ENCODE measurements around the gene C7orf25. TPM values are rescaled to one million over a fixed set of nuclear protein-coding genes. Genes with fewer than 3 reads are reported as not detected.

Gene C7orf25
- total RNA-seq, 3 donors from 2014 or later: 10.9 to 13.6 (median 11.8) TPM

GRCh38 chr7:42913591-42913990, 1.7 kb upstream of the C7orf25 start:
- no peaks in the 10 kb centered on the region for H3K27me3 ChIP-seq
- intact Hi-C loops (cut with DNase I; ENCODE audit: low total_unique reads): no loop called here
- DNase-seq (ENCODE audit: low spot score in 2 of 2): no peak
- H3K36me3 ChIP-seq: no peaks in the 10 kb centered on the region
- no peaks in the 10 kb centered on the region for H3K9me3 ChIP-seq
- no peak for TF ChIP-seq POLR2A (IDR thresholded peaks at IDR 0.05)
- no peak for TF ChIP-seq POLR2AphosphoS5 (IDR thresholded peaks at IDR 0.05)
- no peak for TF ChIP-seq CTCF (IDR thresholded peaks at IDR 0.05)
- H3K4me1 ChIP-seq: peaks cover 0 to 8% of the 10 kb centered on the region in 2 donors
- H3K27ac ChIP-seq: peak overlapping the region in 1 of 2 donors; percentile 73
- no peak overlapping the region for H3K4me3 ChIP-seq

GRCh38 chr7:42910306-42910705, 1.6 kb downstream of the C7orf25 start:
- Histone ChIP-seq H3K27ac (no peak overlapping the region), H3K4me3 (no peak overlapping the region), H3K36me3 (no peaks in the 10 kb centered on the region), H3K4me1 (peaks cover 0 to 8% of the 10 kb centered on the region in 2 donors), H3K27me3 (no peaks in the 10 kb centered on the region), H3K9me3 (no peaks in the 10 kb centered on the region)
- intact Hi-C loops (cut with DNase I; ENCODE audit: low total_unique reads): no loop called here
- no peak for DNase-seq (ENCODE audit: low spot score in 2 of 2)
- no peak for TF ChIP-seq POLR2AphosphoS5 (IDR thresholded peaks at IDR 0.05)
- TF ChIP-seq CTCF (IDR thresholded peaks at IDR 0.05): no peak
- no peak for TF ChIP-seq POLR2A (IDR thresholded peaks at IDR 0.05)

GRCh38 chr7:42907316-42907715, 4.6 kb downstream of the C7orf25 start:
- Histone ChIP-seq H3K9me3 (no peaks in the 10 kb centered on the region), H3K4me1 (peaks cover 0 to 8% of the 10 kb centered on the region in 2 donors), H3K27me3 (no peaks in the 10 kb centered on the region), H3K4me3 (no peak overlapping the region), H3K36me3 (no peaks in the 10 kb centered on the region), H3K27ac (no peak overlapping the region)
- no peak for DNase-seq (ENCODE audit: low spot score in 2 of 2)
- TF ChIP-seq POLR2AphosphoS5 (IDR thresholded peaks at IDR 0.05): no peak
- no peak for TF ChIP-seq CTCF (IDR thresholded peaks at IDR 0.05)
- no peak for TF ChIP-seq POLR2A (IDR thresholded peaks at IDR 0.05)
- intact Hi-C loops (cut with DNase I; ENCODE audit: low total_unique reads): no loop called here

GRCh38 chr7:42906181-42906580, 5.7 kb downstream of the C7orf25 start:
- Histone ChIP-seq H3K27me3 (no peaks in the 10 kb centered on the region), H3K36me3 (no peaks in the 10 kb centered on the region), H3K27ac (no peak overlapping the region), H3K4me1 (peaks cover 0 to 8% of the 10 kb centered on the region in 2 donors), H3K9me3 (no peaks in the 10 kb centered on the region), H3K4me3 (no peak overlapping the region)
- DNase-seq (ENCODE audit: low spot score in 2 of 2): no peak
- no peak for TF ChIP-seq CTCF (IDR thresholded peaks at IDR 0.05)
- no peak for TF ChIP-seq POLR2A (IDR thresholded peaks at IDR 0.05)
- TF ChIP-seq POLR2AphosphoS5 (IDR thresholded peaks at IDR 0.05): no peak
- intact Hi-C loops (cut with DNase I; ENCODE audit: low total_unique reads): no loop called here

- no peaks in the 10 kb centered on the region for H3K4me1 ChIP-seq
- intact Hi-C loops (cut with DNase I; ENCODE audit: low total_unique reads): no loop called here
- no peaks in the 10 kb centered on the region for H3K36me3 ChIP-seq
- H3K27ac ChIP-seq: no peak overlapping the region
- TF ChIP-seq POLR2A (IDR thresholded peaks at IDR 0.05): no peak
- TF ChIP-seq POLR2AphosphoS5 (IDR thresholded peaks at IDR 0.05): no peak
- TF ChIP-seq CTCF (IDR thresholded peaks at IDR 0.05): no peak
- no peak overlapping the region for H3K4me3 ChIP-seq
- H3K9me3 ChIP-seq: no peaks in the 10 kb centered on the region
- H3K27me3 ChIP-seq: no peaks in the 10 kb centered on the region
- DNase-seq (ENCODE audit: low spot score in 2 of 2): no peak
Measured at GRCh38 chr7:42902331-42902730, 9.5 kb downstream of the C7orf25 start.

Data from breast epithelium (tissue), 4 donors.